Inflammatory macrophage treated with lipopolysaccharide for 4 hours (primary cell): Measurements from ENCODE around the gene FMNL2.

Experiments
- DNase-seq: peaks from one replicate; pipeline ENCODE4 v3.0.0-alpha.2; 2020

The FMNL2 gene

GRCh38 chr2:152623775-152624174 lies 288.8 kb downstream of the FMNL2 start:
- DNase-seq, result no peak

- DNase-seq, result peak; percentile 14
Measured at GRCh38 chr2:152624805-152625204, 289.8 kb downstream of the FMNL2 start.

- no peak for DNase-seq
Measured at GRCh38 chr2:152626911-152627339, 292.0 kb downstream of the FMNL2 start.

- DNase-seq, result peak; percentile 60
Measured at GRCh38 chr2:152627351-152627957, 292.5 kb downstream of the FMNL2 start.

- DNase-seq, result no peak
Measured at GRCh38 chr2:152629202-152629601, 294.2 kb downstream of the FMNL2 start.

DNA sequence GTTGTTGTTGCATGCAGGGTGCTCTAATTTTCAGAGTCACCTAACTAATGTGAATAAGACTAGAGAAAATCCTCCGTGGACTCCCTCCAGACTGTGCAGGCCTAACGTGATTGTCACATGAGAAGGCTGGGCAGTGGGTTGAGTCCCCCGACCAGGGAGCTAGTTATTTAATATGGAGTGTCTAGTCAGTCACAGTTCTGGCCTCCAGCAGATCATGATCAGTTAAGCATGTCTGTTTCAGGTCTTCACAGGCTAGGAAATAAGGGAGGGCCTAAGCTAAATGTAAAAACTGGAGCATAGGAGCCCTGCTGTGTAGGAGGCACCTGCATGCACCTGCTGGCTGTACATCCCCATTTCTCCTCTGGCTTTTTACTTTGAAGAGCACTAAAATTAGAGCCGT lies 295.5 kb downstream of the FMNL2 start:
- DNase-seq, result no peak

DNA sequence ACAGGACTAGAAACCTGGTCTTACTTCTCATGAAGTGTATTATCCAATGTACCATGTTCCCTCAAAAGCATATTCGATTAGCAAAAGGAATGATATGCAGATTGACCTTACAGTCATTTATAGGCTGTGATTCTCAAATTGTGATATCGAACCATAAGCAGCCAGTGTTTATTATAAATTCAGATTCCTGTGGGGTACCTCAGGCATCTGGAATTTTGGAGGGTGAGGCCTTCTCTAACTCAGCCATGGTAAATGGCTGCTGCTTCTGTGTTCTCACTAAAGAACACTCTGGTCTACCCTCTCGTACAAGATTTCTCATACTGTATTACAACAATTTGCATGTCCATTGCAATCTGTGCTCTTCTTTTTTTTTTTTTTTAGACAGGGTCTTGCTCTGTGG lies 297.8 kb downstream of the FMNL2 start:
- no peak for DNase-seq

DNA sequence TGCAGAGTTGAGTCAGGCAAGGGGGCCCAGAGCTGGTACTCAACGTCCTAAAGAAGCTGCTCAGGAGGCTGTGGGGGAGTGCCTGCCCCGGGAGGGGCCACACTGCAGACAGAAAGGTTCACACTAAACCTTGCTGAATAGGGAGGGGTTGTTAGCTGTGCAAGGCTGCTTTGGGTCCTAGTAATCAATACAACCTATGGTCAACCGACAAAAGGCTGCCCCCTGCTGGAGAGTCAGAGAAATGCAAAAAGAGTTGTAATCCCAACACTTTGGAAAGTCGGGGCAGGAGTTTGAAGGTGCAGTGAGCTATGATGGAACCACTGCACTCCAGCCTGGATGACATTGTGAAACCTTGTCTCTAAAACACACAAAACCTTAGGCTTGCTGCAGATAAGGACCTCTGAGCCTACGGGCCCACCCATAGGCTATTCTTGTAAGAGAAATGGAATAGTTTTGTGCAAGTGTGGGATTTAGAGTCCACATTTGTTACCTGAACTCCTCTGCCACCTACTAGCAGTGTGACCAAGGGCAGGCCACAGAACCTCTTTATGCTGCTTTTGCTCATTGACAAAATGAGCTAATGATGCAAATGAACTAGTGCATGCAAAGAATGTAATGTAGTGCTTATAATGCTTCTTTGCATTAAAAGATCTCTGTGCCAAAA lies 300.8 kb downstream of the FMNL2 start:
- peak; percentile 56 for DNase-seq

DNA sequence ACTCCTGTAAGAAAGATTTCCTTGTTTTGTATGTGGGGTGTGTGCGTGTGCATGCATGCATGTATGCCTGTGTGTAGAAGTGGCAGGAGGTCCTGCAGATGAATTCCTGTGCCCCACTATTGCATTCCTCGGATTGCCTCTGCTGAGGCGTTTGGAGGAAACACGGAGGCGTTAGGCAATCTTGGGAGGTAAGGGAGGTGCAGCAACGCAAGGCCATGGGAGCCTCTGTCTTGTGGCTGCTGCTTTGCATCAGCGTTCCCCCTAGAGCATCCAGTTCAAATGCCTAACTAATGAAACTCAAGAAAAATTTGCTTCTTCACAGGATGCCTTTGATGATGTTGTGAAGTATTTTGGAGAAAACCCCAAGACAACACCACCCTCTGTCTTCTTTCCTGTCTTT lies 302.3 kb downstream of the FMNL2 start:
- DNase-seq, result no peak

DNA sequence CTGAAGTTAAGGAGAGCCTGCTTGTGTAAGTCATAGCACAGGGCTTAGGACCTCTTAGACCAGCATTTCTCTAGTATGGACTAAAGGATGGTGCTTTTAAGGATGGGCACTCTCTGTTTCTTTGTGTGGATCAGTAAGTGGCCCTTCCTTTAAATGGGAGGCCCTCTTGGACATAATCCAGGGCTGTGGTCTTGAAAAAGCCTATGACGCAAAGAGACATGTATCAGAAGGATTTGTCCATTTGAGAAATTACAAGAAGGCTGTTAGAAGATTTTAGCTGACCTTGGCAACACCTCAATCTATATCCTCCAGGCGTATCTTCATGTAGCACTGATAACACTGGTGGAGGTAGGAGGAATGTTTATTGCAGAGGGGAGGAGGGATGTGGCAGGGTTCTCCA lies 303.1 kb downstream of the FMNL2 start:
- no peak for DNase-seq

DNA sequence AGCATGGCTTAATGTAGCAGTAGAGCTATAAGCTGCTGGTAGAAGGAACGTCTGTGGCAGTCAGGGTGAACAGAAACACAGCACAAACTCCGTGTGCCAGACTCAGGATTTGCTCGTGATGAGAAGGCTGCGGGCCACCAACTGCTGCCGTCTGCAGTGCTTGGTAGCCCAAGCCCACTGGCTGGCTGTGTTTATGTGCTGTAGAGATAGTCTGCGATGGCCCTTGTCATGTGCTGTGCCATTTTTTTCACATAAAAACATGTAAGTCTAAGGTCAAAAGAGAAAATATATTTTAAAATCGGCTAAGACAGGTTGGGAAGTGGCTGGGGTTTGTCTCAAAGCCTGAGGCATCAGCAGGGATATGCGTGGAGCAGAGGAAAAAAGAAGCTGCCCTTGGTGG lies 303.6 kb downstream of the FMNL2 start:
- no peak for DNase-seq

- no peak for DNase-seq
Measured at GRCh38 chr2:152644189-152644873, 309.4 kb downstream of the FMNL2 start.

GRCh38 chr2:152646264-152646663 lies 311.3 kb downstream of the FMNL2 start:
- DNase-seq, result no peak

DNA sequence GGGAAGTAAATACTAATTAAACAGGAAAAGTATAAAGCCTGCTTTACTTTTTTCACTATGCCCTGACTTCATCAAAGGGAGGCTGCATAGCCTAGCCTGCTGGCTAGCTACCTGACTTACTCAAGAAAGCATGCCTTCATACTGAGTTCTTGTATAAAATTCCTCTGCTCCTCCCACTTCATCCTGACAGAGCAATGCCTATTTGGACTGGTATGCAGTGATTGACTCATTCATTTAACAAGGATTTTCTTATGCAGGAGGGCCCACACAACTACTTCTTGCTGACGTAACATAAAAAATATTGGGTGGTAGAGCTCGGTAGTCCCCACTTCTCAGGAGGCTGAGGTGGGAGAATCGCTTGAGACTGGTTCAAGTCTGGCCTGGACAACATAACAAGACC lies 311.8 kb downstream of the FMNL2 start:
- no peak for DNase-seq

- DNase-seq, result no peak
Measured at GRCh38 chr2:152647552-152647951, 312.6 kb downstream of the FMNL2 start.

GRCh38 chr2:152648336-152648735 lies 313.4 kb downstream of the FMNL2 start:
- peak; percentile 11 for DNase-seq

DNA sequence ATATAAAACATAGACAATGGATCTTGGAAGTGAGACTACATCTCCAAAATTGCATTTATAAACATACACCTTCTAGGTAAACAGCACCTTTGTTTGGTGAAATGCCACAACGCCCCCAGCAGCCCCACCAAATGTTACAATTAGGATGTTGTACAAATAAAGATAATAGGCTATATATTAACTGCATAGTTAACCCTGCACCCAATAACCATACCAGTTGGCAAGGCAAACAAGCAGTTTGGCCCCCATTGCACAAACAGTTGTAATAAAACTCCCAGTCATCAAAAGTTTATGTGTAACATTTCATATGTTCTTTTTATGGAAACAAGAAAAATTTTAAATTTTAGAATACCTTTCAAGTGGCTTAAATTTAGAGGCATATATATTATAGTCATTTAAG lies 315.0 kb downstream of the FMNL2 start:
- DNase-seq, result no peak

DNA sequence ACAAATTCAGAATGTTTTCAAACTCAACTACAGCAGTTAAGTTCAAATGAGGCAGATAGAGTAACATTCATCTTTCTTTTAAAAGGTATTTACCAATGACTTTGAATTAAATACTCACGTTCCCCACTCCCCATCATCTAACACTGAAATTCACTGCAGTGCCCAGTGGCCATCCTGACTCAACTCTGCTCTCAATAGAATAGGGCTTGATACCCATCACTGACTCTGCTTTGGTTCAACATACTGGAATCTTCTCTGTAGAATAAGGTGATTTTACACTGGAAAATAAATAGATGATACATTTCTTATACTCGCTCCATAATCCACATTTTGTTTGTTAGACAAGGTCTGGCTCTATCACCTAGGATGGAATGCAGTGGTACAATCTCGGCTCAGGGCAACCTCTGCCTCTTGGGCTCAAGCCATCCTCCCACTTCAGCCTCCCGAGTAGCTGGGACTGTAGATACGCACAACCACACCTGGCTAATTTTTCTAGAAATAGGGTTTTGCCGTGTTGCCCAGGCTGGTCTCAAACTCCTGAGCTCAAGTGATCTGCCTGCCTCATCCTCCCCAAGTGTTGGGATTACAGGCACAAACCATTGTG lies 315.9 kb downstream of the FMNL2 start:
- no peak for DNase-seq

DNA sequence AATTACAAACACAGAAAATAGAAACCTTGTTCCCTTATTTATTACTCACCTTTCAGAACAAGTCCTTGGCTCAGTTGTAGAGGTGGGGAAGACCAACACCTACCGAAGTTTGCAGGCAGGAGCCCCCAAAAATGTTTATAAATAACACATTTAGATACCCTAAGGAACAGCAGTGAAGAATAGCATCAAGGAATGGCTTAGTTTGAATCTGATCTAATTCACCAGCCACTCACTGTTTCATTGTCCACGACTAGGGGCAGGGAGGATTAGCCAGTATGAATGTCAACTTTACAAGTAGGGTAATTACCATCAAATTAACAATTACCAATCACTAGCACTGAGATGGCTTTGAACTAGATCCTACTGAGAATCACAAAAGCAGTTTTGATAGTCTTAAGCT lies 316.9 kb downstream of the FMNL2 start:
- DNase-seq, result no peak

- no peak for DNase-seq
Measured at GRCh38 chr2:152655880-152656279, 320.9 kb downstream of the FMNL2 start.

GRCh38 chr2:152657043-152657442 lies 322.1 kb downstream of the FMNL2 start:
- no peak for DNase-seq

GRCh38 chr2:152658221-152658620 lies 323.2 kb downstream of the FMNL2 start:
- no peak for DNase-seq

DNA sequence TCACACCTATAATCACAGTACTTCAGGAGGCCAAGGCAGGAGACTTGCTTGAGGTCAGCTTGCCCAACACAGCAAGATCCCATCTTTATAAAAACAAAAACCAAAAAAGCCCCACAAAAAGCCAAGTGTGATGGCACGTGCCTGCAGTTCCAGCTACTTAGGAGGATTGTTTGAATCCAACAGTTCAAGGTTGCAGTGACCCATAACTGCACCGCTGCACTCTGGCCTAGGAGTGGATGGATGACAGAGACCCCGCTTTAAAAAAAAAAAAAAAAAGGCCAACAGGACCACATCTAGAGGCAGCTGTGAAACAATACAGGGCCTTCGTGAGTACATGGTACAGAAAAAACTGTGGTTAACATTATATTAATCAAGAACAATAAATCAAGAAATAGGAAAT lies 326.1 kb downstream of the FMNL2 start:
- no peak for DNase-seq

DNA sequence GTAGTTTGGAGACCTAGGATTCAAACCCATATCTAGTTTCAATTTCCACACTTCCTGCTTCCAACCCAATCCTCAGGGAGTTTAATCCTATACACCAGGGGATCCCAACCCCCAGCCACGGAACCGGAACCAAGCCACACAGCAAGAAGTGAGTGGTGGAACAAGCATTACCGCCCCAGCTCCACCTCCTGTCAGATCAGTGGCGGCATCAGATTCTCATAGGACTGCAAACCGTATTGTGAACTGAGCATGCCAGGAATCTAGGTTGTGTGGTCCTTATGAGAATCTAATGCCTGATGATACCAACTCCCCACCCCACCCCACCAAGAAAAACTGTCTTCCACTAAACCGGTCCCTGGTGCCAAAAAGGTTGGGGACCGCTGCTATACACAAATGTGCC lies 329.8 kb downstream of the FMNL2 start:
- DNase-seq, result no peak
